Measurements from ENCODE around the gene GJB6.

GJB6 gene

GRCh38 chr13:20193907-20194631 lies 38.0 kb downstream of the GJB6 start:
- no peaks in the 10 kb centered on the region for H3K9me3 ChIP-seq (ENCODE audit: control insufficient read depth, insufficient read depth, low read depth, low read length)
- peaks cover 12% of the 10 kb centered on the region for H3K4me1 ChIP-seq (ENCODE audit: control insufficient read depth, insufficient read depth, low read length)
- H3K27me3 ChIP-seq (ENCODE audit: control insufficient read depth, insufficient read depth, low read length), result peaks cover 84% of the 10 kb centered on the region
- no peak overlapping the region for H3K9ac ChIP-seq (ENCODE audit: low read length)
- H3K36me3 ChIP-seq (ENCODE audit: control insufficient read depth, insufficient read depth, low read length), result no peaks in the 10 kb centered on the region
- H3K4me3 ChIP-seq (ENCODE audit: low read depth, low read length), result peak overlapping the region; percentile 56
- no peak overlapping the region for H3K27ac ChIP-seq (ENCODE audit: low read depth, low read length)

- Histone ChIP-seq H3K4me3 (ENCODE audit: low read depth, low read length) (peak overlapping the region; percentile 56), H3K9ac (ENCODE audit: low read length) (no peak overlapping the region)
These were observed 38.8 kb downstream of the GJB6 start for GRCh38 chr13:20193162-20193906.

GRCh38 chr13:20192836-20193161 lies 39.3 kb downstream of the GJB6 start, which contains the start of gene GJB2:
Gene GJB2, minus strand, starts transcription at chr13:20192938. Its CDS starts 3,357 bp downstream, at chr13:20189581.
- no peak within 1 kb of the TSS for H3K27ac ChIP-seq (ENCODE audit: low read depth, low read length)
- no peaks in the 10 kb centered on the region for H3K36me3 ChIP-seq (ENCODE audit: control insufficient read depth, insufficient read depth, low read length)
- H3K9me3 ChIP-seq (ENCODE audit: control insufficient read depth, insufficient read depth, low read depth, low read length), result no peaks in the 10 kb centered on the region
- peaks cover 12% of the 10 kb centered on the region for H3K4me1 ChIP-seq (ENCODE audit: control insufficient read depth, insufficient read depth, low read length)
- H3K4me3 ChIP-seq (ENCODE audit: low read depth, low read length), result peak within 1 kb of the TSS; percentile 56
- H3K9ac ChIP-seq (ENCODE audit: low read length), result no peak within 1 kb of the TSS
- H3K27me3 ChIP-seq (ENCODE audit: control insufficient read depth, insufficient read depth, low read length), result peaks cover 96% of the 10 kb centered on the region

More at GRCh38 chr13:20193162-20193906, 38.8 kb downstream of the GJB6 start:
- H3K27me3 ChIP-seq (ENCODE audit: control insufficient read depth, insufficient read depth, low read length), result peaks cover 91% of the 10 kb centered on the region
- H3K36me3 ChIP-seq (ENCODE audit: control insufficient read depth, insufficient read depth, low read length), result no peaks in the 10 kb centered on the region
- no peaks in the 10 kb centered on the region for H3K9me3 ChIP-seq (ENCODE audit: control insufficient read depth, insufficient read depth, low read depth, low read length)
- no peak overlapping the region for H3K27ac ChIP-seq (ENCODE audit: low read depth, low read length)
- peaks cover 12% of the 10 kb centered on the region for H3K4me1 ChIP-seq (ENCODE audit: control insufficient read depth, insufficient read depth, low read length)

GRCh38 chr13:20192158-20192835 lies 39.8 kb downstream of the GJB6 start:
- Histone ChIP-seq H3K4me1 (ENCODE audit: control insufficient read depth, insufficient read depth, low read length) (peaks cover 12% of the 10 kb centered on the region), H3K36me3 (ENCODE audit: control insufficient read depth, insufficient read depth, low read length) (no peaks in the 10 kb centered on the region), H3K27ac (ENCODE audit: low read depth, low read length) (no peak overlapping the region), H3K9ac (ENCODE audit: low read length) (no peak overlapping the region), H3K9me3 (ENCODE audit: control insufficient read depth, insufficient read depth, low read depth, low read length) (no peaks in the 10 kb centered on the region), H3K4me3 (ENCODE audit: low read depth, low read length) (peak overlapping the region; percentile 56), H3K27me3 (ENCODE audit: control insufficient read depth, insufficient read depth, low read length) (peaks cover 98% of the 10 kb centered on the region)

GRCh38 chr13:20191311-20192157 lies 40.6 kb downstream of the GJB6 start:
- no peak overlapping the region for H3K9ac ChIP-seq (ENCODE audit: low read length)
- H3K4me1 ChIP-seq (ENCODE audit: control insufficient read depth, insufficient read depth, low read length), result peaks cover 12% of the 10 kb centered on the region
- peaks cover 91% of the 10 kb centered on the region for H3K27me3 ChIP-seq (ENCODE audit: control insufficient read depth, insufficient read depth, low read length)
- H3K9me3 ChIP-seq (ENCODE audit: control insufficient read depth, insufficient read depth, low read depth, low read length), result no peaks in the 10 kb centered on the region
- H3K4me3 ChIP-seq (ENCODE audit: low read depth, low read length), result peak overlapping the region; percentile 56
- H3K27ac ChIP-seq (ENCODE audit: low read depth, low read length), result no peak overlapping the region
- H3K36me3 ChIP-seq (ENCODE audit: control insufficient read depth, insufficient read depth, low read length), result no peaks in the 10 kb centered on the region

GRCh38 chr13:20190481-20191310 lies 41.4 kb downstream of the GJB6 start:
- Histone ChIP-seq H3K9ac (ENCODE audit: low read length) (no peak overlapping the region), H3K4me3 (ENCODE audit: low read depth, low read length) (no peak overlapping the region)

GRCh38 chr13:20190076-20190475 lies 42.0 kb downstream of the GJB6 start:
- Histone ChIP-seq H3K9me3 (ENCODE audit: control insufficient read depth, insufficient read depth, low read depth, low read length) (no peaks in the 10 kb centered on the region), H3K4me3 (ENCODE audit: low read depth, low read length) (no peak overlapping the region), H3K9ac (ENCODE audit: low read length) (no peak overlapping the region), H3K4me1 (ENCODE audit: control insufficient read depth, insufficient read depth, low read length) (peaks cover 12% of the 10 kb centered on the region), H3K27ac (ENCODE audit: low read depth, low read length) (no peak overlapping the region), H3K27me3 (ENCODE audit: control insufficient read depth, insufficient read depth, low read length) (peaks cover 76% of the 10 kb centered on the region), H3K36me3 (ENCODE audit: control insufficient read depth, insufficient read depth, low read length) (no peaks in the 10 kb centered on the region)

More at GRCh38 chr13:20190481-20191310, 41.4 kb downstream of the GJB6 start:
- Histone ChIP-seq H3K36me3 (ENCODE audit: control insufficient read depth, insufficient read depth, low read length) (no peaks in the 10 kb centered on the region), H3K4me1 (ENCODE audit: control insufficient read depth, insufficient read depth, low read length) (peaks cover 12% of the 10 kb centered on the region), H3K27ac (ENCODE audit: low read depth, low read length) (no peak overlapping the region), H3K27me3 (ENCODE audit: control insufficient read depth, insufficient read depth, low read length) (peaks cover 83% of the 10 kb centered on the region), H3K9me3 (ENCODE audit: control insufficient read depth, insufficient read depth, low read depth, low read length) (no peaks in the 10 kb centered on the region)

GRCh38 chr13:20188667-20189553 lies 43.2 kb downstream of the GJB6 start:
- Histone ChIP-seq H3K4me3 (ENCODE audit: low read depth, low read length) (no peak overlapping the region), H3K36me3 (ENCODE audit: control insufficient read depth, insufficient read depth, low read length) (no peaks in the 10 kb centered on the region), H3K27me3 (ENCODE audit: control insufficient read depth, insufficient read depth, low read length) (peaks cover 67% of the 10 kb centered on the region), H3K4me1 (ENCODE audit: control insufficient read depth, insufficient read depth, low read length) (peaks cover 7% of the 10 kb centered on the region), H3K27ac (ENCODE audit: low read depth, low read length) (no peak overlapping the region), H3K9ac (ENCODE audit: low read length) (no peak overlapping the region), H3K9me3 (ENCODE audit: control insufficient read depth, insufficient read depth, low read depth, low read length) (no peaks in the 10 kb centered on the region)

- no peak overlapping the region for H3K9ac ChIP-seq (ENCODE audit: low read length)
- H3K27me3 ChIP-seq (ENCODE audit: control insufficient read depth, insufficient read depth, low read length), result peaks cover 45% of the 10 kb centered on the region
- no peaks in the 10 kb centered on the region for H3K9me3 ChIP-seq (ENCODE audit: control insufficient read depth, insufficient read depth, low read depth, low read length)
- H3K4me3 ChIP-seq (ENCODE audit: low read depth, low read length), result no peak overlapping the region
- H3K36me3 ChIP-seq (ENCODE audit: control insufficient read depth, insufficient read depth, low read length), result no peaks in the 10 kb centered on the region
- H3K4me1 ChIP-seq (ENCODE audit: control insufficient read depth, insufficient read depth, low read length), result peaks cover 3% of the 10 kb centered on the region
- no peak overlapping the region for H3K27ac ChIP-seq (ENCODE audit: low read depth, low read length)
These were observed 45.3 kb downstream of the GJB6 start for GRCh38 chr13:20186771-20187170.
